Skeletal muscle tissue (tissue), 4 donors: ENCODE data around the gene RIPK4. TPM values are rescaled to one million over a fixed set of nuclear protein-coding genes. Genes with fewer than 3 reads are reported as not detected.

Experiments
- H3K27ac ChIP-seq: one replicate; pipeline ENCODE4 v1.7.0; 2013; ENCODE audit warnings: mild to moderate bottlenecking, low read depth, low read length, inconsistent platforms
- H3K27me3 ChIP-seq, 3 donors: one replicate each; pipeline ENCODE4 v1.7.0; 2013; ENCODE audit warnings: low read length in 3 of 3; ENCODE audit not compliant: control insufficient read depth in 3 of 3, insufficient read depth in 3 of 3
- H3K36me3 ChIP-seq, 3 donors: one replicate each; pipeline ENCODE4 v1.7.0; 2013; ENCODE audit warnings: low read length in 3 of 3; ENCODE audit not compliant: control insufficient read depth in 3 of 3, insufficient read depth in 3 of 3
- H3K4me1 ChIP-seq, 3 donors: one replicate each; pipeline ENCODE4 v1.7.0; 2013; ENCODE audit warnings: low read length in 3 of 3, mild to moderate bottlenecking in 3 of 3; ENCODE audit not compliant: control insufficient read depth in 3 of 3, insufficient read depth in 3 of 3
- H3K4me3 ChIP-seq, 3 donors: one replicate each; pipeline ENCODE4 v1.7.0; 2013; ENCODE audit warnings: low read length in 3 of 3
- H3K9ac ChIP-seq, 3 donors: one replicate each; pipeline ENCODE4 v1.7.0; 2013; ENCODE audit warnings: low read length in 3 of 3, mild to moderate bottlenecking in 3 of 3, moderate library complexity in 2 of 3, low read depth in 1 of 3
- H3K9me3 ChIP-seq, 3 donors: one replicate each; pipeline ENCODE4 v1.7.0; 2013; ENCODE audit warnings: low read length in 3 of 3; ENCODE audit not compliant: control insufficient read depth in 3 of 3
- total RNA-seq: library from RNA; depleted of rRNA; stranded (reverse); fragments of >200 nt; gene quantifications from one replicate; pipeline ENCODE4 v1.2.3, GENCODE V29; 2014
- donor health status: Osteomylitis.

Gene RIPK4
- under 0.01 TPM for total RNA-seq

- Histone ChIP-seq H3K27me3 (peaks cover 75 to 91% (median 90%) of the 10 kb centered on the region in 3 donors), H3K9ac (no peak within 1 kb of the TSS), H3K36me3 (no peaks in the 10 kb centered on the region), H3K4me3 (no peak within 1 kb of the TSS), H3K9me3 (no peaks in the 10 kb centered on the region), H3K27ac (no peak within 1 kb of the TSS), H3K4me1 (peaks cover 12 to 14% (median 13%) of the 10 kb centered on the region in 3 donors)
Measured at GRCh38 chr21:41766883-41767605, at the start of gene RIPK4. Gene RIPK4, minus strand, starts transcription at chr21:41767052. Its CDS starts 11 bp downstream, at chr21:41767041.

GRCh38 chr21:41815652-41816582 is 49.1 kb upstream of the RIPK4 start:
- no peak overlapping the region for H3K4me3 ChIP-seq
- H3K9me3 ChIP-seq, result no peaks in the 10 kb centered on the region
- H3K4me1 ChIP-seq, result no peaks in the 10 kb centered on the region
- H3K9ac ChIP-seq, result no peak overlapping the region
- H3K27ac ChIP-seq, result no peak overlapping the region
- peaks cover 13 to 22% (median 16%) of the 10 kb centered on the region in 3 donors for H3K36me3 ChIP-seq
- no peaks in the 10 kb centered on the region for H3K27me3 ChIP-seq

GRCh38 chr21:41813226-41813625 is 46.4 kb upstream of the RIPK4 start:
- Histone ChIP-seq H3K9ac (no peak overlapping the region), H3K27ac (no peak overlapping the region), H3K4me1 (no peaks in the 10 kb centered on the region), H3K36me3 (peaks cover 25 to 28% (median 27%) of the 10 kb centered on the region in 3 donors), H3K4me3 (no peak overlapping the region), H3K9me3 (no peaks in the 10 kb centered on the region), H3K27me3 (no peaks in the 10 kb centered on the region)

GRCh38 chr21:41812679-41813078 is 45.8 kb upstream of the RIPK4 start:
- no peak overlapping the region for H3K27ac ChIP-seq
- peaks cover 25 to 28% (median 27%) of the 10 kb centered on the region in 3 donors for H3K36me3 ChIP-seq
- H3K27me3 ChIP-seq, result no peaks in the 10 kb centered on the region
- H3K9ac ChIP-seq, result no peak overlapping the region
- H3K4me3 ChIP-seq, result no peak overlapping the region
- H3K4me1 ChIP-seq, result no peaks in the 10 kb centered on the region
- no peaks in the 10 kb centered on the region for H3K9me3 ChIP-seq

GRCh38 chr21:41810597-41810932 is 43.7 kb upstream of the RIPK4 start:
- peaks cover 24 to 27% (median 25%) of the 10 kb centered on the region in 3 donors for H3K36me3 ChIP-seq
- H3K9ac ChIP-seq, result no peak overlapping the region
- H3K27me3 ChIP-seq, result no peaks in the 10 kb centered on the region
- H3K4me1 ChIP-seq, result no peaks in the 10 kb centered on the region
- H3K9me3 ChIP-seq, result no peaks in the 10 kb centered on the region
- H3K4me3 ChIP-seq, result no peak overlapping the region
- H3K27ac ChIP-seq, result no peak overlapping the region

- Histone ChIP-seq H3K9ac (no peak overlapping the region), H3K27me3 (no peaks in the 10 kb centered on the region), H3K4me1 (no peaks in the 10 kb centered on the region), H3K4me3 (no peak overlapping the region), H3K9me3 (no peaks in the 10 kb centered on the region), H3K36me3 (peaks cover 19 to 25% (median 24%) of the 10 kb centered on the region in 3 donors), H3K27ac (no peak overlapping the region)
Measured at GRCh38 chr21:41809891-41810596, 43.2 kb upstream of the RIPK4 start.

GRCh38 chr21:41808846-41809245 is 42.0 kb upstream of the RIPK4 start:
- Histone ChIP-seq H3K36me3 (peaks cover 20 to 25% (median 22%) of the 10 kb centered on the region in 3 donors), H3K9ac (no peak overlapping the region)

GRCh38 chr21:41808094-41808493 is 41.2 kb upstream of the RIPK4 start:
- H3K36me3 ChIP-seq, result peaks cover 15 to 21% (median 17%) of the 10 kb centered on the region in 3 donors

More at GRCh38 chr21:41808846-41809245, 42.0 kb upstream of the RIPK4 start:
- H3K27me3 ChIP-seq, result no peaks in the 10 kb centered on the region
- H3K4me3 ChIP-seq, result no peak overlapping the region
- H3K9me3 ChIP-seq, result no peaks in the 10 kb centered on the region
- H3K4me1 ChIP-seq, result no peaks in the 10 kb centered on the region
- H3K27ac ChIP-seq, result no peak overlapping the region

GRCh38 chr21:41806773-41807172 is 39.9 kb upstream of the RIPK4 start:
- H3K36me3 ChIP-seq, result peaks cover 12 to 19% (median 15%) of the 10 kb centered on the region in 3 donors
- no peaks in the 10 kb centered on the region for H3K27me3 ChIP-seq
- no peaks in the 10 kb centered on the region for H3K9me3 ChIP-seq

More at GRCh38 chr21:41808094-41808493, 41.2 kb upstream of the RIPK4 start:
- Histone ChIP-seq H3K27ac (no peak overlapping the region), H3K9ac (no peak overlapping the region), H3K4me3 (no peak overlapping the region), H3K4me1 (peaks cover 0 to 4% (median 3%) of the 10 kb centered on the region in 3 donors), H3K9me3 (no peaks in the 10 kb centered on the region), H3K27me3 (no peaks in the 10 kb centered on the region)

More at GRCh38 chr21:41806773-41807172, 39.9 kb upstream of the RIPK4 start:
- no peak overlapping the region for H3K9ac ChIP-seq
- no peak overlapping the region for H3K4me3 ChIP-seq
- H3K4me1 ChIP-seq, result peaks cover 7 to 14% (median 9%) of the 10 kb centered on the region in 3 donors
- H3K27ac ChIP-seq, result no peak overlapping the region
